Body of pancreas (tissue), 4 donors: ENCODE measurements around the gene BMPER.

ENCODE experiments used
- CTCF ChIP-seq, 7 experiments: fragments of 450-650 bp in 4 of 7; fragments of 200-600 bp in 3 of 7; sonication (generic) in 3 of 7; IDR thresholded peaks; one replicate each; pipeline ENCODE4 v1.5.1; 2016 to 2019; ENCODE audit warnings: antibody characterized with exemption in 7 of 7
- POLR2A ChIP-seq, 3 donors: fragments of 450-650 bp; IDR thresholded peaks; one replicate each; pipeline ENCODE4 v1.6.1; 2016; ENCODE audit warnings: antibody characterized with exemption in 3 of 3, mild to moderate bottlenecking in 2 of 3

- TF ChIP-seq CTCF (IDR thresholded peaks at IDR 0.05) (no peak), POLR2A (IDR thresholded peaks at IDR 0.05) (no peak)
These were observed 65.2 kb downstream of the BMPER start for GRCh38 chr7:33970536-33970935.
